Body of pancreas (tissue), 4 donors: Measurements from ENCODE around the gene NXPH2. TPM values are rescaled to one million over a fixed set of nuclear protein-coding genes. Genes with fewer than 3 reads are reported as not detected.

ENCODE experiments used
- ATAC-seq: fragments of 150-250 bp; one replicate; pipeline ENCODE4 v1.9.1; 2016
- DNase-seq, 4 donors: peaks; one replicate each; pipeline ENCODE4 v3.0.0-alpha.2; 2019
- H3K27ac ChIP-seq, 4 donors: fragments of 200-600 bp; sonication (generic); 1 replicate in 3 of 4; 2 replicates in 1 of 4; pipeline versions ENCODE4 v1.5.1 to v1.6.1; 2016 to 2019; ENCODE audit warnings: mild to moderate bottlenecking in 1 of 4, mixed read lengths in 1 of 4, moderate library complexity in 1 of 4
- H3K27me3 ChIP-seq, 2 donors: fragments of 200-600 bp; sonication (generic); one replicate each; pipeline ENCODE4 v1.6.0; 2016; ENCODE audit warnings: mild to moderate bottlenecking in 1 of 2
- H3K36me3 ChIP-seq, 2 donors: fragments of 200-600 bp; sonication (generic); replicated peaks in 1 of 2; 2 replicates each; pipeline ENCODE4 v1.5.1; 2016; ENCODE audit warnings: low read depth in 2 of 2; ENCODE audit not compliant: insufficient read depth in 1 of 2
- H3K4me1 ChIP-seq: fragments of 200-600 bp; sonication (generic); one replicate; pipeline ENCODE4 v1.6.0; 2016
- H3K4me3 ChIP-seq, 2 donors: fragments of 200-600 bp; sonication (generic); 1 replicate in 1 of 2; 2 replicates in 1 of 2; pipeline ENCODE4 v1.5.1; 2016 to 2019
- H3K9me3 ChIP-seq, 3 donors: fragments of 200-600 bp; sonication (generic); 1 replicate in 2 of 3; 2 replicates in 1 of 3; pipeline ENCODE4 v1.5.1; 2016
- CTCF ChIP-seq, 7 experiments: fragments of 450-650 bp in 4 of 7; fragments of 200-600 bp in 3 of 7; sonication (generic) in 3 of 7; IDR thresholded peaks; one replicate each; pipeline ENCODE4 v1.5.1; 2016 to 2019; ENCODE audit warnings: antibody characterized with exemption in 7 of 7
- POLR2A ChIP-seq, 3 donors: fragments of 450-650 bp; IDR thresholded peaks; one replicate each; pipeline ENCODE4 v1.6.1; 2016; ENCODE audit warnings: antibody characterized with exemption in 3 of 3, mild to moderate bottlenecking in 2 of 3
- WGBS, 2 donors: methylation state at CpG; one replicate each; pipeline ENCODE4 v1.1.5; 2017; 5-methylcytosine and 5-hydroxymethylcytosine counted together
- intact Hi-C: fragments of 100-400 bp; cut with DNase I; formaldehyde crosslinking; loops from one replicate; pipeline ENCODE4 v1.15.1; 2023
- total RNA-seq, 2 donors: library from RNA; depleted of rRNA; stranded (reverse); fragments of >200 nt; gene quantifications; one replicate each; pipeline ENCODE4 v1.1.0, GENCODE V29; 2016

The NXPH2 gene
- total RNA-seq = not detected

GRCh38 chr2:138779781-138780445, at the start of gene NXPH2:
TSS of gene NXPH2 (minus strand) at chr2:138780390. CDS start at chr2:138780241, 149 bp downstream.
- no peak for TF ChIP-seq POLR2A (IDR thresholded peaks at IDR 0.05)
- TF ChIP-seq CTCF (IDR thresholded peaks at IDR 0.05) = no peak
- H3K9me3 ChIP-seq = no peaks in the 10 kb centered on the region
- ATAC-seq = peak; percentile 40

GRCh38 chr2:138829326-138829919, 49.2 kb upstream of the NXPH2 start:
- ATAC-seq = no peak
- intact Hi-C loops = loop anchor here (10.0 kb wide), 1 partner anchor 925 kb away; no protein-coding TSS in a partner anchor
- H3K4me1 ChIP-seq = no peaks in the 10 kb centered on the region
- H3K9me3 ChIP-seq = no peaks in the 10 kb centered on the region
- WGBS, 2 donors = 36 to 39% methylated on average over 3 of the region's 3 CpGs
- no peaks in the 10 kb centered on the region for H3K36me3 ChIP-seq
- TF ChIP-seq POLR2A (IDR thresholded peaks at IDR 0.05) (no peak), CTCF (IDR thresholded peaks at IDR 0.05) (peak in 3 of 7 experiments; percentile 25 to 38 (median 30))
- no peak overlapping the region for H3K4me3 ChIP-seq
- no peaks in the 10 kb centered on the region for H3K27me3 ChIP-seq
- peak; percentile 27 to 50 (median 31) for DNase-seq
- no peak overlapping the region for H3K27ac ChIP-seq

More at GRCh38 chr2:138779781-138780445, at the start of gene NXPH2:
- Histone ChIP-seq H3K4me1 (peaks cover 16% of the 10 kb centered on the region), H3K27ac (no peak within 1 kb of the TSS), H3K4me3 (peak within 1 kb of the TSS in 1 of 2 donors; percentile 2), H3K27me3 (peaks cover 0 to 15% of the 10 kb centered on the region in 2 donors), H3K36me3 (no peaks in the 10 kb centered on the region)
- DNase-seq = no peak
- intact Hi-C loops = no loop called here
- WGBS, 2 donors = 1 to 2% methylated on average over 25 to 49 of the region's 58 CpGs

GRCh38 chr2:138827426-138828054, 47.4 kb upstream of the NXPH2 start:
- no peak overlapping the region for H3K27ac ChIP-seq
- intact Hi-C loops = loop anchor here (10.0 kb wide), 1 partner anchor 923 kb away; no protein-coding TSS in a partner anchor
- peak; percentile 65 for ATAC-seq
- WGBS, 2 donors = 11 to 13% methylated on average over 3 of the region's 3 CpGs
- DNase-seq = peak in 2 of 4 donors; percentile 13 to 17
- TF ChIP-seq CTCF (IDR thresholded peaks at IDR 0.05) (peak; percentile 54 to 77 (median 66)), POLR2A (IDR thresholded peaks at IDR 0.05) (no peak)
- H3K9me3 ChIP-seq = no peaks in the 10 kb centered on the region
- H3K4me3 ChIP-seq = no peak overlapping the region
- no peaks in the 10 kb centered on the region for H3K27me3 ChIP-seq
- H3K4me1 ChIP-seq = no peaks in the 10 kb centered on the region
- H3K36me3 ChIP-seq = no peaks in the 10 kb centered on the region

- Histone ChIP-seq H3K27me3 (no peaks in the 10 kb centered on the region), H3K4me3 (no peak overlapping the region), H3K9me3 (no peaks in the 10 kb centered on the region), H3K27ac (no peak overlapping the region), H3K4me1 (no peaks in the 10 kb centered on the region), H3K36me3 (no peaks in the 10 kb centered on the region)
- DNase-seq = no peak
- ATAC-seq = no peak
- no peak for TF ChIP-seq POLR2A (IDR thresholded peaks at IDR 0.05)
- WGBS, 2 donors = 57 to 60% methylated on average over 2 of the region's 2 CpGs
- intact Hi-C loops = loop anchor here (10.0 kb wide), 1 partner anchor 919 kb away; no protein-coding TSS in a partner anchor
These were observed 43.5 kb upstream of the NXPH2 start for GRCh38 chr2:138823666-138824065.

- ATAC-seq = no peak
- intact Hi-C loops = loop anchor here (10.0 kb wide), 1 partner anchor 915 kb away; no protein-coding TSS in a partner anchor
These were observed 39.8 kb upstream of the NXPH2 start for GRCh38 chr2:138819964-138820363.

More at GRCh38 chr2:138819964-138820363, 39.8 kb upstream of the NXPH2 start:
- 78 to 87% methylated on average over 3 of the region's 3 CpGs for WGBS, 2 donors
- no peaks in the 10 kb centered on the region for H3K4me1 ChIP-seq
- H3K9me3 ChIP-seq = no peaks in the 10 kb centered on the region
- no peak overlapping the region for H3K27ac ChIP-seq
- no peaks in the 10 kb centered on the region for H3K27me3 ChIP-seq
- no peak for TF ChIP-seq CTCF (IDR thresholded peaks at IDR 0.05)
- no peak for TF ChIP-seq POLR2A (IDR thresholded peaks at IDR 0.05)
- H3K36me3 ChIP-seq = no peaks in the 10 kb centered on the region
- DNase-seq = no peak
- no peak overlapping the region for H3K4me3 ChIP-seq
